KMS-11 (cell line): ENCODE data around the gene SLC9A9.
A peak's percentile ranks its signal among the peaks of the same experiment; 100 is the strongest.

ENCODE experiments used
- H2AFZ ChIP-seq: fragments of 200-600 bp; sonication (generic); 2 replicates; pipeline ENCODE4 v1.6.1; 2016; ENCODE audit warnings: antibody characterized with exemption, mixed run types, low read depth
- H3K27ac ChIP-seq: fragments of 200-600 bp; sonication (generic); 2 replicates; pipeline ENCODE4 v1.6.1; 2016; ENCODE audit warnings: mild to moderate bottlenecking, mixed run types
- H3K27me3 ChIP-seq: fragments of 200-600 bp; sonication (generic); 2 replicates; pipeline ENCODE4 v1.6.1; 2017; ENCODE audit warnings: mild to moderate bottlenecking, low read depth, mixed run types, moderate library complexity; ENCODE audit not compliant: insufficient read depth
- H3K36me3 ChIP-seq: fragments of 200-600 bp; sonication (generic); 2 replicates; pipeline ENCODE4 v1.6.1; 2017; ENCODE audit warnings: mild to moderate bottlenecking, mixed run types; ENCODE audit not compliant: insufficient read depth
- H3K4me1 ChIP-seq: fragments of 200-600 bp; sonication (generic); 2 replicates; pipeline ENCODE4 v1.6.1; 2016; ENCODE audit warnings: mild to moderate bottlenecking, low read depth, mixed run types; ENCODE audit not compliant: poor library complexity, severe bottlenecking
- H3K4me2 ChIP-seq: fragments of 200-600 bp; sonication (generic); 2 replicates; pipeline ENCODE4 v1.7.0; 2016; ENCODE audit warnings: mild to moderate bottlenecking, mixed run types
- H3K4me3 ChIP-seq: fragments of 200-600 bp; sonication (generic); IDR thresholded peaks from 2 replicates; pipeline ENCODE4 v1.6.1; 2017; ENCODE audit warnings: low read depth, low read length, mixed read lengths; ENCODE audit not compliant: insufficient read depth
- H3K79me2 ChIP-seq: fragments of 200-600 bp; sonication (generic); 2 replicates; pipeline ENCODE4 v1.6.1; 2016; ENCODE audit warnings: low read depth, mixed run types; ENCODE audit not compliant: insufficient read depth
- H3K9ac ChIP-seq: fragments of 200-600 bp; sonication (generic); 2 replicates; pipeline ENCODE4 v1.6.1; 2016; ENCODE audit warnings: mild to moderate bottlenecking, mixed run types
- H4K20me1 ChIP-seq: fragments of 200-600 bp; sonication (generic); 2 replicates; pipeline ENCODE4 v1.6.1; 2016; ENCODE audit warnings: mild to moderate bottlenecking, mixed run types; ENCODE audit not compliant: insufficient read depth
- TF ChIP-seq, protein P1 (sequence below): fragments of 200-600 bp; sonication (generic); conservative IDR thresholded peaks from 2 replicates; pipeline ENCODE4 v1.6.1; 2017; ENCODE audit warnings: low read depth, mild to moderate bottlenecking, antibody characterized with exemption, low read length, moderate library complexity, mixed read lengths

SLC9A9 gene

DNA sequence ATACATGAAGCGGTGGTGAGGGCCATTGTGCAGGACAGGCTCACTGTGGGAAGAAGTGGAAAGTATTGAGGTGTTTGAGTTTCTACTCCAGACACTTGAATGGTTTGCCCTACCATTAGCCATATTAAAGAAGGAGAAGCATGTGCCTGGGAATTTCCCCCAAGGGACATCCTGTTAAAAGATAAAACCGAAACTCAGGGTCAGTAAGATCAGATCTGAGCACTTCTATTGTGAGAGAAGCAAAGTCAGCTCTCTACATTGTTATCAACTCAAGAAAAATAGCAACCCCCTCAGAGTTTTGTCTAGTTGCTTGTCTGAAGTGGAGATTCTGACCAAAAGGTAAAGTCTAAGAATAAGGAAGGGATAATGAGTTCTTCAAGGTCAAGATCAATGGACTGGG lies 458.9 kb downstream of the SLC9A9 start:
- Histone ChIP-seq H2AFZ (no peak overlapping the region), H4K20me1 (no peaks in the 10 kb centered on the region), H3K9ac (no peak overlapping the region), H3K79me2 (no peaks in the 10 kb centered on the region), H3K4me3 (no peak overlapping the region), H3K36me3 (no peaks in the 10 kb centered on the region), H3K4me1 (peaks cover 20% of the 10 kb centered on the region), H3K27me3 (no peaks in the 10 kb centered on the region), H3K4me2 (peak overlapping the region; percentile 52), H3K27ac (no peak overlapping the region; the same call in 1 of the 2 replicates)
- TF ChIP-seq, protein P1, sequence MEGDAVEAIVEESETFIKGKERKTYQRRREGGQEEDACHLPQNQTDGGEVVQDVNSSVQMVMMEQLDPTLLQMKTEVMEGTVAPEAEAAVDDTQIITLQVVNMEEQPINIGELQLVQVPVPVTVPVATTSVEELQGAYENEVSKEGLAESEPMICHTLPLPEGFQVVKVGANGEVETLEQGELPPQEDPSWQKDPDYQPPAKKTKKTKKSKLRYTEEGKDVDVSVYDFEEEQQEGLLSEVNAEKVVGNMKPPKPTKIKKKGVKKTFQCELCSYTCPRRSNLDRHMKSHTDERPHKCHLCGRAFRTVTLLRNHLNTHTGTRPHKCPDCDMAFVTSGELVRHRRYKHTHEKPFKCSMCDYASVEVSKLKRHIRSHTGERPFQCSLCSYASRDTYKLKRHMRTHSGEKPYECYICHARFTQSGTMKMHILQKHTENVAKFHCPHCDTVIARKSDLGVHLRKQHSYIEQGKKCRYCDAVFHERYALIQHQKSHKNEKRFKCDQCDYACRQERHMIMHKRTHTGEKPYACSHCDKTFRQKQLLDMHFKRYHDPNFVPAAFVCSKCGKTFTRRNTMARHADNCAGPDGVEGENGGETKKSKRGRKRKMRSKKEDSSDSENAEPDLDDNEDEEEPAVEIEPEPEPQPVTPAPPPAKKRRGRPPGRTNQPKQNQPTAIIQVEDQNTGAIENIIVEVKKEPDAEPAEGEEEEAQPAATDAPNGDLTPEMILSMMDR, result no peak

DNA sequence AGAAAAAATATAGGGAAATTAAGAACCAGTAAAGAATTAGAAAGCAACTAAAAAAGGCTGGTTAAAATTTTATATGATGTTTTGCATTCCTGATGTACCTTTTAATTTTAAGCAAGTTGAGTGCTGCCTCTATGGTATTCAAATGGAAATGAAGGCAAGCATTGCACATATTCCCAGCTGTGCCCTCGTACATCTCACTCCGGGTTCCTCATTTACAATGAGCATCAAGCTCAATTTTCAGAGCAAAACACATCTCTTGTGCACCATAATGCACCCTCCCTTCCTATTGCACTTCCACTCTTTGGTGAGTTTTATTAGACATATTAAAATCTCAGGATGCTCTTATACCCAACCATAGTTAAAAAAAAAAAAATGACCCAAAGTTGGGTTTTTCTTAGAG lies 460.8 kb downstream of the SLC9A9 start:
- TF ChIP-seq, protein P1, result no peak
- H3K79me2 ChIP-seq, result no peaks in the 10 kb centered on the region
- H3K4me2 ChIP-seq, result no peak overlapping the region
- no peaks in the 10 kb centered on the region for H3K36me3 ChIP-seq
- no peak overlapping the region for H3K9ac ChIP-seq
- H3K27me3 ChIP-seq, result no peaks in the 10 kb centered on the region
- H3K4me1 ChIP-seq, result peaks cover 20% of the 10 kb centered on the region
- H3K27ac ChIP-seq, result no peak overlapping the region
- H4K20me1 ChIP-seq, result no peaks in the 10 kb centered on the region
- no peak overlapping the region for H2AFZ ChIP-seq
- H3K4me3 ChIP-seq, result no peak overlapping the region

DNA sequence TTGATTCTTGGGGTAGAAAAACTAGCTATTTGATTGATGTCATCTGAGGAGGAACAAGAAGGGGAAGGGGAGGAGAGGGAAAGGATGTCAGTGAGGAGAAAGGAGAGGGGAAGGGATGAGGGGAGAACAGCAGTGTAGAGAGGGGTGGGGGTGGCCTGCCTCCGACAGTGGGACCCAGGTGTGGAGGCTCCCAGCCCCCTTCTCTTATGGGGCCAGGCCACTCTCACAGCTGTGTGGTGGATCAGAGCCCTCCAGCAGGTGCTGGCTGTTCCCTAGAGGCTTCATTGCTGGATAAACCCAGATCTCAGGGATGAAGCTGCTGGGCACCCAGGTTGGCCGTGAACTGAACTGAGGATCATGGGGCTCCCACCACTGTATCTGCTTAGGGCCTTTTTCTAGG lies 464.2 kb downstream of the SLC9A9 start:
- Histone ChIP-seq H3K79me2 (no peaks in the 10 kb centered on the region), H3K9ac (no peak overlapping the region), H4K20me1 (no peaks in the 10 kb centered on the region), H3K4me2 (no peak overlapping the region), H3K36me3 (no peaks in the 10 kb centered on the region), H3K27me3 (no peaks in the 10 kb centered on the region), H2AFZ (no peak overlapping the region), H3K27ac (no peak overlapping the region), H3K4me1 (peaks cover 6% of the 10 kb centered on the region), H3K4me3 (no peak overlapping the region)
- TF ChIP-seq, protein P1, result no peak

DNA sequence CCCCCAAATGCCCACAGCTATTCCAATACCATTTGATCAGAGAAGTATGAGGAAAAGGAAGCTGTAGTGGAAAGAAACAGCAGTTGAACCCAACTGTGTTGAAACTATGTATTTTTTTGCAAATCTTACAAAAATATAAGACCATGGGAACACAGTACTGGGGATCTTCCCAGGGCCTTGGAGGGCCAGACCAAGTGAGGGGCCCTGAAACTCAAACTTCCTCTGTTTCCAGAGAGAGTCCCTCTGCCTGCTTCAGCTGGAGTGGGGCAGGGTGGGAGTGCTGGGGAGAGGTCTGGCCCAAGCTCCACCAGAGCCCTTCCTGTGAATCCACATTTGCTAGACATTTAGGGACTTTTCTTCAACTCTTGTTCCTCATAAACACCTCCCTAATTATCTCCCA lies 464.8 kb downstream of the SLC9A9 start:
- no peaks in the 10 kb centered on the region for H3K79me2 ChIP-seq
- no peak overlapping the region for H3K4me3 ChIP-seq
- H3K36me3 ChIP-seq, result no peaks in the 10 kb centered on the region
- H3K4me2 ChIP-seq, result no peak overlapping the region
- no peak overlapping the region for H3K27ac ChIP-seq
- no peak overlapping the region for H2AFZ ChIP-seq
- H4K20me1 ChIP-seq, result no peaks in the 10 kb centered on the region
- H3K9ac ChIP-seq, result no peak overlapping the region
- TF ChIP-seq, protein P1, result no peak
- H3K4me1 ChIP-seq, result no peaks in the 10 kb centered on the region
- no peaks in the 10 kb centered on the region for H3K27me3 ChIP-seq
